GM23338 (cell line): ENCODE results near the gene AGAP1. TPM values are rescaled to one million over a fixed set of nuclear protein-coding genes. Genes with fewer than 3 reads are reported as not detected.

ENCODE experiments used
- ATAC-seq: fragments of 200-7000 bp; cut with Tn5 transposase; 3 replicates; pipeline ENCODE4 v1.9.1; 2020
- DNase-seq: peaks from one replicate; pipeline ENCODE4 v3.0.0-alpha.2; 2015; ENCODE audit warnings: low spot score
- H2AFZ ChIP-seq: fragments of 200-600 bp; sonication (generic); 2 replicates; pipeline ENCODE4 v1.8.0; 2016; ENCODE audit warnings: antibody characterized with exemption, mild to moderate bottlenecking, moderate library complexity
- H3F3A ChIP-seq: fragments of 200-600 bp; sonication (generic); replicated peaks from 2 replicates; pipeline ENCODE4 v1.8.0; 2017; ENCODE audit warnings: antibody characterized with exemption, mixed run types, low read depth
- H3K27ac ChIP-seq: fragments of 200-600 bp; sonication (generic); 2 replicates; pipeline ENCODE4 v1.6.1; 2016; ENCODE audit warnings: low read depth
- H3K27me3 ChIP-seq: fragments of 200-600 bp; sonication (generic); 2 replicates; pipeline ENCODE4 v1.8.0; 2016; ENCODE audit warnings: mild to moderate bottlenecking, mixed run types, moderate library complexity; ENCODE audit not compliant: insufficient read depth
- H3K36me3 ChIP-seq: fragments of 200-600 bp; sonication (generic); 2 replicates; pipeline ENCODE4 v1.8.0; 2016; ENCODE audit warnings: mild to moderate bottlenecking; ENCODE audit not compliant: insufficient read depth
- H3K4me1 ChIP-seq: fragments of 200-600 bp; sonication (generic); 2 replicates; pipeline ENCODE4 v1.8.0; 2016; ENCODE audit warnings: mild to moderate bottlenecking, moderate library complexity; ENCODE audit not compliant: insufficient read depth
- H3K4me2 ChIP-seq: fragments of 200-600 bp; sonication (generic); 2 replicates; pipeline ENCODE4 v1.7.1; 2017; ENCODE audit warnings: mixed run types
- H3K4me3 ChIP-seq: fragments of 200-600 bp; sonication (generic); 2 replicates; pipeline ENCODE4 v1.6.1; 2016; ENCODE audit warnings: mixed run types
- H3K79me2 ChIP-seq: fragments of 200-600 bp; sonication (generic); replicated peaks from 2 replicates; pipeline ENCODE4 v1.8.0; 2017; ENCODE audit warnings: mild to moderate bottlenecking; ENCODE audit not compliant: insufficient read depth
- H3K9me2 ChIP-seq: fragments of 200-600 bp; sonication (generic); 2 replicates; pipeline ENCODE4 v1.8.0; 2017; ENCODE audit not compliant: insufficient read depth
- H4K20me1 ChIP-seq: fragments of 200-600 bp; sonication (generic); replicated peaks from 2 replicates; pipeline ENCODE4 v1.8.0; 2017; ENCODE audit warnings: mild to moderate bottlenecking; ENCODE audit not compliant: insufficient read depth
- H3K27ac Mint-ChIP-seq: 2 replicates; pipeline ENCODE4 v1.8.0; 2020; ENCODE audit warnings: inconsistent platforms, mild to moderate bottlenecking, moderate library complexity, mixed read lengths
- H3K27me3 Mint-ChIP-seq: 3 replicates; pipeline ENCODE4 v1.8.0; 2022; ENCODE audit warnings: low read depth, mild to moderate bottlenecking, moderate library complexity, mixed read lengths, inconsistent platforms; ENCODE audit not compliant: insufficient read depth, poor library complexity
- H3K36me3 Mint-ChIP-seq: 3 replicates; pipeline ENCODE4 v1.8.0; 2021; ENCODE audit warnings: low read depth, mild to moderate bottlenecking, inconsistent platforms, moderate library complexity, mixed read lengths
- H3K4me1 Mint-ChIP-seq: 3 replicates; pipeline ENCODE4 v1.8.0; 2020; ENCODE audit warnings: mild to moderate bottlenecking, inconsistent platforms, mixed read lengths
- H3K4me3 Mint-ChIP-seq: 3 replicates; pipeline ENCODE4 v1.8.0; 2021; ENCODE audit warnings: moderate library complexity, mild to moderate bottlenecking, inconsistent platforms, mixed read lengths
- H3K9me3 Mint-ChIP-seq: 3 replicates; pipeline ENCODE4 v1.8.0; 2020; ENCODE audit warnings: moderate library complexity, mild to moderate bottlenecking, inconsistent platforms, mixed read lengths
- CREB1 ChIP-seq: fragments of 250-450 bp; sonication (Bioruptor Pico); IDR thresholded peaks from 2 replicates; pipeline ENCODE4 v1.5.0; 2020; ENCODE audit warnings: low read depth, mild to moderate bottlenecking, moderate library complexity
- EZH2 ChIP-seq: fragments of 200-600 bp; sonication (generic); IDR thresholded peaks from one replicate; pipeline ENCODE4 v1.8.0; 2017; ENCODE audit warnings: antibody characterized with exemption, mild to moderate bottlenecking, low read depth; ENCODE audit not compliant: unreplicated experiment
- EZH2phosphoT487 ChIP-seq: fragments of 200-600 bp; sonication (generic); IDR thresholded peaks from one replicate; pipeline ENCODE4 v1.8.1; 2018; ENCODE audit warnings: antibody characterized with exemption; ENCODE audit not compliant: unreplicated experiment
- JUNB ChIP-seq: IDR thresholded peaks from one replicate; pipeline ENCODE4 v1.6.1; 2016; ENCODE audit warnings: antibody characterized with exemption; ENCODE audit not compliant: unreplicated experiment
- NANOG ChIP-seq: IDR thresholded peaks from 2 replicates; pipeline ENCODE4 v1.6.1; 2016; ENCODE audit warnings: antibody characterized with exemption, borderline replicate concordance
- REST ChIP-seq: IDR thresholded peaks from one replicate; pipeline ENCODE4 v1.6.1; 2018; ENCODE audit warnings: antibody characterized with exemption; ENCODE audit not compliant: unreplicated experiment
- STAT1 ChIP-seq: IDR thresholded peaks from one replicate; pipeline ENCODE4 v1.6.1; 2016; ENCODE audit warnings: antibody characterized with exemption; ENCODE audit not compliant: unreplicated experiment
- ZNF114 ChIP-seq: fragments of 250-450 bp; sonication (Bioruptor Pico); IDR thresholded peaks from 2 replicates; pipeline ENCODE4 v1.5.0; 2020; ENCODE audit warnings: mild to moderate bottlenecking, moderate library complexity
- ZNF331 ChIP-seq: fragments of 250-450 bp; sonication (Bioruptor Pico); IDR thresholded peaks from 2 replicates; pipeline ENCODE4 v1.5.0; 2020; ENCODE audit warnings: low read depth, mild to moderate bottlenecking, moderate library complexity
- ZNF462 ChIP-seq: fragments of 250-450 bp; sonication (Bioruptor Pico); IDR thresholded peaks from 2 replicates; pipeline ENCODE4 v1.5.0; 2020; ENCODE audit warnings: mild to moderate bottlenecking, moderate library complexity
- polyA plus RNA-seq: library from polyadenylated mRNA; unstranded; fragments of >200 nt; fragmentation: Nextera tagmentation; extraction: Ambion mirVana; gene quantifications from 2 replicates; pipeline ENCODE4 v1.2.1, GENCODE V29; 2016
- total RNA-seq: library from RNA; depleted of rRNA; stranded (reverse); fragments of >200 nt; shearing (Covaris generic); gene quantifications from 2 replicates; pipeline ENCODE4 v1.2.3, GENCODE V29; 2014

Gene AGAP1
- total and polyA plus RNA-seq, 2 experiments from 2014 or later: 13.3 to 27.9 TPM

GRCh38 chr2:235709124-235709813, 215.4 kb downstream of the AGAP1 start:
- H3K36me3 Mint-ChIP-seq: peaks cover 27% of the 10 kb centered on the region
- no peaks in the 10 kb centered on the region for H3K27me3 ChIP-seq
- H3K27ac ChIP-seq: no peak overlapping the region
- H4K20me1 ChIP-seq: peaks cover 7% of the 10 kb centered on the region
- DNase-seq: no peak
- TF ChIP-seq ZNF114 (CRISPR knock-in tag): no peak
- H3K27ac Mint-ChIP-seq: no peak overlapping the region
- H3K4me2 ChIP-seq: no peak overlapping the region
- peaks cover 39% of the 10 kb centered on the region for H3K79me2 ChIP-seq
- no peak for ATAC-seq
- H3K9me2 ChIP-seq: 0 out of 2 replicates have a peak, but pooled peaks cover 3% of the 10 kb centered on the region
- no peaks in the 10 kb centered on the region; the same call in 1 of the 2 replicates for H3K36me3 ChIP-seq
- H3K4me3 ChIP-seq: no peak overlapping the region
- H3K4me1 ChIP-seq: no peaks in the 10 kb centered on the region
- peaks cover 5% of the 10 kb centered on the region for H3K4me1 Mint-ChIP-seq
- no peak overlapping the region for H3K4me3 Mint-ChIP-seq
- no peak overlapping the region for H2AFZ ChIP-seq
- no peaks in the 10 kb centered on the region for H3F3A ChIP-seq
- peaks cover 2% of the 10 kb centered on the region for H3K27me3 Mint-ChIP-seq
- H3K9me3 Mint-ChIP-seq: no peaks in the 10 kb centered on the region

- no peaks in the 10 kb centered on the region; the same call in 1 of the 2 replicates for H3K36me3 ChIP-seq
- no peak overlapping the region for H3K4me3 Mint-ChIP-seq
- H3K27ac ChIP-seq: no peak overlapping the region; the same call in 1 of the 2 replicates
- peaks cover 2% of the 10 kb centered on the region for H3K4me1 Mint-ChIP-seq
- H3K9me3 Mint-ChIP-seq: no peaks in the 10 kb centered on the region
- no peak for ATAC-seq
- H3K79me2 ChIP-seq: peaks cover 29% of the 10 kb centered on the region
- peaks cover 27% of the 10 kb centered on the region for H3K36me3 Mint-ChIP-seq
- H3K27ac Mint-ChIP-seq: no peak overlapping the region
- H3K27me3 ChIP-seq: no peaks in the 10 kb centered on the region
- H3K27me3 Mint-ChIP-seq: no peaks in the 10 kb centered on the region
- no peak overlapping the region for H2AFZ ChIP-seq
- no peaks in the 10 kb centered on the region for H3K4me1 ChIP-seq
- DNase-seq: no peak
- peaks cover 6% of the 10 kb centered on the region for H4K20me1 ChIP-seq
- 0 out of 2 replicates have a peak, but pooled peaks cover 3% of the 10 kb centered on the region for H3K9me2 ChIP-seq
- H3F3A ChIP-seq: no peaks in the 10 kb centered on the region
- H3K4me2 ChIP-seq: no peak overlapping the region
- H3K4me3 ChIP-seq: no peak overlapping the region
- TF ChIP-seq NANOG: no peak
- TF ChIP-seq EZH2: no peak
- TF ChIP-seq STAT1: no peak
- TF ChIP-seq JUNB: no peak
- TF ChIP-seq ZNF462 (CRISPR knock-in tag): no peak
- TF ChIP-seq ZNF114 (CRISPR knock-in tag): no peak
- TF ChIP-seq EZH2phosphoT487: no peak
- TF ChIP-seq REST: no peak
- no peak for TF ChIP-seq ZNF331
- TF ChIP-seq CREB1 (CRISPR knock-in tag): no peak
Observed at GRCh38 chr2:235709969-235710879, 216.4 kb downstream of the AGAP1 start.
